Spleen (tissue), 11 donors: ENCODE data around the gene PLTP. TPM values are rescaled to one million over a fixed set of nuclear protein-coding genes. Genes with fewer than 3 reads are reported as not detected.
A peak's percentile ranks its signal among the peaks of the same experiment; 100 is the strongest.

Experiments
- DNase-seq: peaks from one replicate; pipeline ENCODE4 v3.0.0-alpha.2; 2020
- H3K27ac ChIP-seq, 8 donors: fragments of 200-600 bp; sonication (generic) in 7 of 8; 1 replicate in 4 of 8; 2 replicates in 4 of 8; pipeline versions ENCODE4 v1.5.0 to v1.8.0; 2016 to 2021; ENCODE audit warnings: inconsistent platforms in 4 of 8, mild to moderate bottlenecking in 4 of 8, moderate library complexity in 1 of 8
- H3K27me3 ChIP-seq, 7 donors: fragments of 200-600 bp; sonication (generic) in 6 of 7; replicated peaks in 1 of 7; 1 replicate in 4 of 7; 2 replicates in 3 of 7; pipeline versions ENCODE4 v1.5.0 to v1.8.0; 2016 to 2021; ENCODE audit warnings: inconsistent platforms in 3 of 7, mild to moderate bottlenecking in 1 of 7
- H3K36me3 ChIP-seq, 6 donors: fragments of 200-600 bp; sonication (generic) in 5 of 6; 1 replicate in 4 of 6; 2 replicates in 2 of 6; pipeline versions ENCODE4 v1.5.0 to v1.8.0; 2016 to 2021; ENCODE audit warnings: inconsistent platforms in 2 of 6
- H3K4me1 ChIP-seq, 6 donors: fragments of 200-600 bp; sonication (generic) in 5 of 6; 1 replicate in 3 of 6; 2 replicates in 3 of 6; pipeline versions ENCODE4 v1.5.0 to v1.8.0; 2016 to 2021; ENCODE audit warnings: inconsistent platforms in 3 of 6
- H3K4me3 ChIP-seq, 8 donors: fragments of 200-600 bp; sonication (generic) in 7 of 8; 1 replicate in 4 of 8; 2 replicates in 4 of 8; pipeline versions ENCODE4 v1.5.0 to v1.8.0; 2016 to 2021; ENCODE audit warnings: inconsistent platforms in 4 of 8, mild to moderate bottlenecking in 4 of 8, moderate library complexity in 2 of 8
- H3K9me3 ChIP-seq, 8 donors: fragments of 200-600 bp; sonication (generic) in 7 of 8; 1 replicate in 4 of 8; 2 replicates in 4 of 8; pipeline versions ENCODE4 v1.5.0 to v1.8.0; 2016 to 2021; ENCODE audit warnings: inconsistent platforms in 4 of 8
- POLR2A ChIP-seq, 3 donors: fragments of 450-650 bp; IDR thresholded peaks; one replicate each; pipeline ENCODE4 v1.5.1; 2017; ENCODE audit warnings: antibody characterized with exemption in 3 of 3, mild to moderate bottlenecking in 1 of 3
- POLR2AphosphoS5 ChIP-seq, 3 donors: sonication (generic); formaldehyde crosslinking; IDR thresholded peaks; one replicate each; pipeline ENCODE4 v1.5.1; 2017; ENCODE audit warnings: antibody characterized with exemption in 3 of 3
- WGBS, 5 donors: extraction: QIAGEN DNeasy Blood & Tissue Kit in 3 of 5; methylation state at CpG; one replicate each; pipeline versions ENCODE4 v1.1.5 to v1.1.7; 2013 to 2018; 5-methylcytosine and 5-hydroxymethylcytosine counted together
- intact Hi-C: fragments of 100-400 bp; cut with DNase I; formaldehyde crosslinking; loops from one replicate; pipeline ENCODE4 v1.15.0; 2023; ENCODE audit warnings: low total_unique reads
- polyA plus RNA-seq, 3 donors: library from polyadenylated mRNA; stranded (reverse); fragments of 200-250 nt; gene quantifications; one replicate each; pipeline ENCODE4 v1.2.1, GENCODE V29; 2013
- total RNA-seq, 7 donors: library from RNA; depleted of rRNA in 3 of 7; stranded (reverse); fragments of >200 nt in 3 of 7; fragmentation: NEBNext Ultra II Directional in 4 of 7; extraction: Animal tissue kit (Norgen Biotek cat#: 25700) in 4 of 7; gene quantifications; one replicate each; pipeline versions ENCODE4 v1.1.0 to v1.2.1, GENCODE V29; 2016 to 2021
- TF ChIP-seq, protein P1 (sequence below), 11 experiments: fragments of 200-600 bp in 7 of 11; fragments of 450-650 bp in 4 of 11; sonication (generic) in 4 of 11; IDR thresholded peaks in 8 of 11; conservative IDR thresholded peaks in 3 of 11; 1 replicate in 7 of 11; 2 replicates in 4 of 11; pipeline versions ENCODE4 v1.4.0 to v1.8.0; 2016 to 2021; ENCODE audit warnings: antibody characterized with exemption in 11 of 11, inconsistent platforms in 4 of 11, mild to moderate bottlenecking in 1 of 11
- donor health status: healthy with polysubstance abuse.
- donor health status: DM: no; HTN: no; CAD: no; lungs with moderate emphysema.
- donor health status: DM: no; HTN: no; CAD: no.
- donor health status: Bipolar disorder and iron deficiency.
- donor health status: healthy.
- donor health status: DM: no; HTN: no; CAD: no.
- donor health status: DM: yes; HTN: yes; CAD: no.

PLTP gene
- total and polyA plus RNA-seq, 10 donors, result 7.5 to 430 (median 40.7) TPM

DNA sequence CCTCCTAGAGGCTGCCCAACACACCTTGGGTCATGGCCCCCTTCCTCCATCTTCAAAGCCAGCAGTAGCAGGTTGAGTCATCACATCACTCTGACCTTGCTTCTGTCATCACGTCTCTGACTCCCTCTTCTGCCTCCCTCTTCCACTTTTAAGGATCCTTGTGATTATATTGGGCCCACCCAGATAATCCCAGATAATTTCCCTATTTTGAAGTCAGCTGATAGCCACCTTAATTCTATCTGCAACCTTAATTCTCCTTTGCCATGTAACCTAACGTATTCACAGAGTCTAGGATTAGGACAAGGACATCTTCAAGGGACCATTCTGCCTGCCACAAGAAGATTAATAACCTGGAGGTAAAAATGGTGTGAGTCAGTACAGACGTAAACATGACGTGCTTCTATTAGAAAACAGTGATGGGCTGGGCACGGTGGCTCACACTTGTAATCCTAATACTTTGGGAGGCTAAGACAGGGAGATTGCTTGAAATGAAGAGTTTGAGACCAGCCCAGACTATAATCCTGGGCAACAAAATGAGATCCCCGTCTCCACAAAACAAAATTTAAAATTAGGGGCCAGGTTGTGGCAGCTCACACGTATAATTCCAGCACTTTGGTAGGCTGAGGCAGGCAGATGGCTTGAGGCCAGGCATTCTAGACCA is 51.3 kb downstream of the PLTP start:
- Histone ChIP-seq H3K36me3 (no peaks in the 10 kb centered on the region), H3K9me3 (no peaks in the 10 kb centered on the region), H3K4me3 (no peak overlapping the region), H3K27me3 (no peaks in the 10 kb centered on the region), H3K27ac (no peak overlapping the region), H3K4me1 (peaks cover 17 to 47% (median 22%) of the 10 kb centered on the region in 6 donors)
- TF ChIP-seq POLR2A (IDR thresholded peaks at IDR 0.05) (no peak), POLR2AphosphoS5 (IDR thresholded peaks at IDR 0.05) (no peak)
- TF ChIP-seq, protein P1, sequence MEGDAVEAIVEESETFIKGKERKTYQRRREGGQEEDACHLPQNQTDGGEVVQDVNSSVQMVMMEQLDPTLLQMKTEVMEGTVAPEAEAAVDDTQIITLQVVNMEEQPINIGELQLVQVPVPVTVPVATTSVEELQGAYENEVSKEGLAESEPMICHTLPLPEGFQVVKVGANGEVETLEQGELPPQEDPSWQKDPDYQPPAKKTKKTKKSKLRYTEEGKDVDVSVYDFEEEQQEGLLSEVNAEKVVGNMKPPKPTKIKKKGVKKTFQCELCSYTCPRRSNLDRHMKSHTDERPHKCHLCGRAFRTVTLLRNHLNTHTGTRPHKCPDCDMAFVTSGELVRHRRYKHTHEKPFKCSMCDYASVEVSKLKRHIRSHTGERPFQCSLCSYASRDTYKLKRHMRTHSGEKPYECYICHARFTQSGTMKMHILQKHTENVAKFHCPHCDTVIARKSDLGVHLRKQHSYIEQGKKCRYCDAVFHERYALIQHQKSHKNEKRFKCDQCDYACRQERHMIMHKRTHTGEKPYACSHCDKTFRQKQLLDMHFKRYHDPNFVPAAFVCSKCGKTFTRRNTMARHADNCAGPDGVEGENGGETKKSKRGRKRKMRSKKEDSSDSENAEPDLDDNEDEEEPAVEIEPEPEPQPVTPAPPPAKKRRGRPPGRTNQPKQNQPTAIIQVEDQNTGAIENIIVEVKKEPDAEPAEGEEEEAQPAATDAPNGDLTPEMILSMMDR (IDR thresholded peaks at IDR 0.05 in 8 of 11, conservative IDR thresholded peaks at IDR 0.05 in 3 of 11), result no peak
- intact Hi-C loops, result no loop called here
- 69 to 81% (median 77%) methylated on average over 7 of the region's 7 CpGs for WGBS, 5 donors
- no peak for DNase-seq

DNA sequence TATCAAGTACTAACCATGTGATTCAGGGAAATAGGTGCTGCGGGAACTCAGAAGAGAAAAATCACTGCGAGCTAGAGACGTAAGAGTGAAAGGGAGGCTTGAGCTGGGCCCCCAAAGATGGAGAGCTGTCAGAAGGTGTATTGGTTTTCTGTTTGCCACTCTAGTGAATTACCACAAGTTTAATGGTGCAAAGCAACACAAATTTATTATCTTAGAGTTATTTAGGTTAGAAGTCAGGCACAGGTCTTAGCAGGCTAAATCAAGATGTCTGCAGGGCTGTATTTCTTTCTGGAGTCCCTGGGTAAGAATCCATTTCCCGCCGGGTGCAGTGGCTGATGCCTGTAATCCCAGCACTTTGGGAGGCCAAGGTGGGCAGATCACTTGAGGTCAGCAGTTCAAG is 52.0 kb downstream of the PLTP start:
- intact Hi-C loops, result no loop called here
- Histone ChIP-seq H3K27ac (no peak overlapping the region), H3K4me1 (peaks cover 23 to 55% (median 30%) of the 10 kb centered on the region in 6 donors), H3K27me3 (no peaks in the 10 kb centered on the region), H3K9me3 (no peaks in the 10 kb centered on the region), H3K36me3 (peaks cover 0 to 5% (median 0%) of the 10 kb centered on the region in 6 donors), H3K4me3 (no peak overlapping the region)
- DNase-seq, result no peak
- 95 to 97% (median 95%) methylated on average over 5 of the region's 5 CpGs for WGBS, 5 donors
- TF ChIP-seq POLR2AphosphoS5 (IDR thresholded peaks at IDR 0.05) (no peak), POLR2A (IDR thresholded peaks at IDR 0.05) (no peak)
- TF ChIP-seq, protein P1 (IDR thresholded peaks at IDR 0.05 in 8 of 11, conservative IDR thresholded peaks at IDR 0.05 in 3 of 11), result no peak

DNA sequence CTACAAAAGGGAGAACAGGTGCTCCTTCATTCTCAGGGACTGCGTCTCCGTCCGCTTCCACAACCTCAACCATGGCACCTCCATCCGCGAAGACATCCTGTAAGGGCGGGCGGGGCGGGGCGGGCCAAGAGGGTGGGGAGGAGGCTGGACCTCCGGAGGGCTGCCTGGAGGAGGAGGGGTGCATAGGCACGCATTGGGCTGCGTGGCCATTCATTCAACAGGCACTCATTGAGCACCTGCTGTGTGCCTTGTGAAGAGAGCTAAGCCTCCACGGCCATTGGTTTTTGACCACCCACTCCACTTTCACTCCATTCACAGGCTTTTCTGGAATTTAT is 54.1 kb downstream of the PLTP start:
- H3K4me1 ChIP-seq, result peaks cover 31 to 74% (median 38%) of the 10 kb centered on the region in 6 donors
- H3K27me3 ChIP-seq, result no peaks in the 10 kb centered on the region
- intact Hi-C loops, result no loop called here
- peak overlapping the region; percentile 80 to 95 (median 88) for H3K27ac ChIP-seq
- H3K36me3 ChIP-seq, result peaks cover 0 to 25% (median 11%) of the 10 kb centered on the region in 6 donors
- 8 to 20% (median 8%) methylated on average over 7 to 13 of the region's 13 CpGs for WGBS, 5 donors
- no peaks in the 10 kb centered on the region for H3K9me3 ChIP-seq
- TF ChIP-seq POLR2A (IDR thresholded peaks at IDR 0.05) (no peak), POLR2AphosphoS5 (IDR thresholded peaks at IDR 0.05) (no peak)
- TF ChIP-seq, protein P1 (IDR thresholded peaks at IDR 0.05 in 8 of 11, conservative IDR thresholded peaks at IDR 0.05 in 3 of 11), result no peak
- no peak for DNase-seq
- peak overlapping the region; percentile 80 to 93 (median 87) for H3K4me3 ChIP-seq

DNA sequence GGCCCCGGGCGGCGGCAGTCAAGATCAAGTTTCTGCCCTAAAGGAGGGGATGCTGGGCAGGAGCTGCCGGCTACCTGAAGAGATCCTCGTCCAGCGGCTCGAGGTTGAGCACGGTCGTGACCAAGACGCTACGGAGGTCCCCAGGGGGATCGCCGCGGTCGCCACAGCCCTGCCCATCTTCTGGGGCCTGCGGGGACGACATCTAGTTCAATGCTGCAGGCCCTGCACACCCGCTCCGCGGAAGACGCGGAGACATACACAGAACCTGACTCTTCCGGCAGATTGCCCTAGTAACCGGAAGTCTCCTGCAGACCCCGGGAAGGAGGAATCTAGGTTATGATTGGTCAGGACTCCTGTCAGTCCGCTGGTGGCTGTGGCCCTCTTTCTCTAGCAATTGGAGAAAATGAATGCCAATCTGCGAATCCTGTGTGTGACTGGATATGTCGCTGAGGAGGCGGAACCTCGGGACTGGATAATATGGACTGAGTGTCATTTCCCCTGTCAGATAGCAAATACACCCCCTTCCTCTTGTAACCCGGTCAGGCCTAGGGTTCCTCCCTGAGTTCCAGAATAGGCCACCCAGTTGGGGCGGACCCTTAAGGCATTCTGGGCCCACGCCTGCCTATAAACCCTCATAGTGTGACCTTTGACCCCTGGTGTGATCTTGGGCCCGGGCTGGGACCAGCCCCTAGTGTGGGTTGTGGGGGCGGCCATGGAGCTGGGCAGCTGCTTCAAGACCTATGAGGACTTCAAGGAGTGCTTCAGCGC is 54.7 kb downstream of the PLTP start, which contains the start of the genes ACOT8 and ZSWIM3:
Gene ACOT8, minus strand, starts transcription at position 279 of the 768 bp plus-strand sequence. Its CDS starts 77 bp downstream, at position 202.
Gene ZSWIM3, plus strand, starts transcription at position 501 of the 768 bp plus-strand sequence. Its CDS starts 212 bp downstream, at position 713.
- intact Hi-C loops, result no loop called here
- Histone ChIP-seq H3K27me3 (no peaks in the 10 kb centered on the region), H3K4me1 (peaks cover 31 to 79% (median 38%) of the 10 kb centered on the region in 6 donors), H3K36me3 (peaks cover 0 to 31% (median 14%) of the 10 kb centered on the region in 6 donors), H3K4me3 (peak within 1 kb of the TSS; percentile 80 to 93 (median 87)), H3K27ac (peak within 1 kb of the TSS; percentile 80 to 95 (median 88)), H3K9me3 (no peaks in the 10 kb centered on the region)
- WGBS, 5 donors, result 0 to 1% (median 0%) methylated on average over 21 to 36 of the region's 36 CpGs
- DNase-seq, result peak; percentile 93
- TF ChIP-seq, protein P1 (IDR thresholded peaks at IDR 0.05 in 8 of 11, conservative IDR thresholded peaks at IDR 0.05 in 3 of 11), result peak in 1 of 11 experiments; percentile 16
- TF ChIP-seq POLR2A (IDR thresholded peaks at IDR 0.05) (peak in 1 of 3 donors; percentile 72), POLR2AphosphoS5 (IDR thresholded peaks at IDR 0.05) (peak; percentile 89 to 92 (median 90))
